Ureter (tissue), 1 donor: ENCODE data around the gene ZNG1F. TPM values are rescaled to one million over a fixed set of nuclear protein-coding genes. Genes with fewer than 3 reads are reported as not detected.
"Not testable (repeated sequence)": the region's sequence is repeated elsewhere in the genome, so short reads cannot be mapped to it uniquely, and the experiment has no call there.

Experiments used
- DNase-seq: peaks from one replicate; pipeline ENCODE4 v3.0.0-alpha.2; 2020; ENCODE audit warnings: low spot score
- total RNA-seq: library from RNA; stranded (reverse); gene quantifications from one replicate; pipeline ENCODE4 v1.2.4, GENCODE V29; 2023
- donor health status: DM: yes; HTN: yes; CAD: no.

The ZNG1F gene
- total RNA-seq, 1 donor from 2014 or later, result 27.5 TPM

DNA sequence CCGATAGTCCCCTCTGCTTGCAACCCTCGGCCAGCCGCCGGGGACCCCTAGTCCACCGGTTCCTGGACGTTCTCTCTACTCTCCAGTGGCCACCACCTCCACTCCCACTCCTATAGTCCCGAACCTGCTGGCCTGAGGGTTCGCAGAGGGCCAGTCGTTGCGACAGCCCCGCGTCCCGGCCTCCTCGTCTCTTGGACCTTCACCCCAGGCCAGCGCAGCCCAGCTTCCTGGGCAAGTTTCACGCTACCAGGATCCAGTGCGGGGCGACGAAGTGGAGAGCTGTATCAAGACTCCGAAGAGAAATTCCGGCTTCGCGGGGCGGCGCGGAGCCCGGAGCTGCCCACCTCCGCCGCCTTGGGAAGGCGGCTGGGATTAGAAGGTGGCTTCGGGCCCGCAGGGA lies 65.7 kb downstream of the ZNG1F start:
- not testable (repeated sequence) for DNase-seq

- DNase-seq, result not testable (repeated sequence)
Observed at GRCh38 chr9:41120696-41121095, 68.4 kb downstream of the ZNG1F start.

- not testable (repeated sequence) for DNase-seq
Observed at GRCh38 chr9:41119719-41120118, 69.4 kb downstream of the ZNG1F start.

GRCh38 chr9:41119311-41119710 lies 69.8 kb downstream of the ZNG1F start:
- not testable (repeated sequence) for DNase-seq

GRCh38 chr9:41113348-41113747 lies 75.8 kb downstream of the ZNG1F start:
- DNase-seq, result not testable (repeated sequence)

DNA sequence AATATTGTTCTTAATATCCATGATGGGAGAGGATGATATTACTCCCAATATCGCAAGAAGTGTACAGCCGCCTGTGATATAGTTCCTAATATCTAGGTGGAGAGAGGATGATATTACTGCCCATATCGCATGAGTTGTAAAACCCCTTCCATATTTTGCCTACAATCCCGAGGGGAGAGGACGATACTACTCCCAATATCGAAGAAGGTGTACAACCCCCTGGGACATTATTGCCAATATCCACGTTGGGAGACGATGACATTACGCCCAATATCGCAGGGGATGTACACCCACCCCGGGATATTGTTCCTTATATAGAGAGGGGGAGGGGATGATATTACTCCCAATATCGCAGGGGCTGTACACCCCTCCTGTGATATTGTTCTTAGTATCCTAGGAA lies 77.7 kb downstream of the ZNG1F start:
- not testable (repeated sequence) for DNase-seq

GRCh38 chr9:41110913-41111312 lies 78.2 kb downstream of the ZNG1F start:
- not testable (repeated sequence) for DNase-seq

DNA sequence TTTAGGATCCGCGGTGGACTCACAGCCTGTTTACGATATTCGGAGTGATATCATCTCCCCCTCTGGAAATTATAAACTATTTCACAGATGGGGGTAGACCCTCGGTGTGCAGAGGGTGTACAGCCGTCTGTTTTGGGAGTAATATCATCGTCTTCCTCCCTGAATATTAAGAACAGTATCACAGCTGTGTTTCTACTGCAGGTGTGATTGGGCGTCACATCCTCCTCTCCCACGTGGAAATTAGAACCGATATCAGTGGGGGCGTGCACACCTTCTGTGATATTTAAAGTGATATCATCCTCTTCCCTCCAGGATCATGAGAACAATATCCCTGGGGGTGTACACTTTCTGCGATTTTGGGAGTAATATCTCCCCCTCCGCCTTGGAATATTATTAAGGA lies 79.9 kb downstream of the ZNG1F start:
- DNase-seq, result not testable (repeated sequence)

- DNase-seq, result not testable (repeated sequence)
Observed at GRCh38 chr9:41108816-41109215, 80.3 kb downstream of the ZNG1F start.

GRCh38 chr9:41106472-41107116 lies 82.5 kb downstream of the ZNG1F start:
- DNase-seq, result not testable (repeated sequence)

DNA sequence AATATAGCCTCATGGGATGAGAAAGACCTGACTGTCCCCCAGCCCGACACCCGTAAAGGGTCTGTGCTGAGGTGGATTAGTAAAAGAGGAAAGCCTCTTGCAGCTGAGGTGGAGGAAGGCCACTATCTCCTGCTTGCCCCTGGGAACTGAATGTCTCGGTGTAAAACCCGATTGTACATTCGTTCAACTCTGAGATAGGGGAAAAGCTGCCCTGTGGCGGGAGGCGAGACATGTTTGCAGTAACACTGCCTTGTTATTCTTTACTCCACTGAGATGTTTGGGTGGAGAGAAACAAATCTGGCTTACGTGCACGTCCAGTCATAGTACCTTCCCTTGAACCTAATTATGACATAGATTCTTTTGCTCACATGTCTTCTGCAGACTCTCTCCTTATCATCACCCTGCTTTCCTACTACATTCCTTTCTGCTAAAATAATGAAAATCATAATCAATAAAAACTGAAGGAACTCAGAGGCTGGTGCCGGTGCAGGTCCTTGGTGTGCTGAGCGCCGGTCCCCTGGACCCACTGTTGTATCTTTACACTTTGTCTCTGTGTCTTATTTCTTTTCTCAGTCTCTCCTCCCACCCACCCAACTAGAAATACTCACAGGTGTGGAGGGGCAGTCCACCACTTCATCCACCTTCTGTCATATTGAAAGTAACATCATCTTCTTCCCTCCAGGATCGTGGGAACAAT lies 83.4 kb downstream of the ZNG1F start:
- not testable (repeated sequence) for DNase-seq

DNA sequence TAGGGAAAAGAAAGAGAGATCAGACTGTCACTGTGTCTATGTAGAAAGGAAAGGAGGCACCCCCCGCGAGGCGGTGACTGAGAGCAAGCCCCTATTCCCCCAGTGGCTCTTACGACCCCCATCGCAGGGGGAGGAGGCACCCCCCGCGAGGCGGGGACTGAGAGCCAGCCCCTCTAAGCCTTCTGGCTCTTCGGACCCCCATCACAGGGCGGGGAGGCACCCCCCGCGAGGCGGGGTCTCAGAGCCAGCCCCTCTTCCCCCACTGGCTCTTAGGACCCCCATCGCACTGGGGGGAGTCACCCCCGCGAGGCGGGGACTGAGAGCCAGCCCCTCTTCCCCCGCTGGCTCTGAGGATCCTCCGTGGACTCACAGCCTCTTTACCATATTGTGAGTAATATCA lies 84.6 kb downstream of the ZNG1F start:
- not testable (repeated sequence) for DNase-seq

DNA sequence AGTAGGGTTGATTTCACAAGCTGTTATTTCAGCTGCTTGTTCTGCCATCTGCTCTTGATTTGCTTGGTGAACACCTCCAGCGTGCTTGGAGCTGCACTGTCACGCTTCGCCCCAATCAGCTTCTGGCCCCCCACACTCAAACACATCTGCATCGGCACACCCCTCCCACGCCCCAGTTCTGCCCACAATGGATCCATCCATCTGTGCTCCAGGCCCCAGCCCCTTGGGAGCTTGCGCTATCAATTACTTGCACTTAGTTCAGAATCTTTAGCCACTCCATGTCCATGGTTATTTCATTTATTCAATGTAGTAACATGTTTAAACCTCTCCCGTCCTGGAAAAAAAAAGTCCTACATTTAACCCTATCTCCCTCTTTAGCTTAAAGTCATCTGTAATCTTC lies 88.6 kb downstream of the ZNG1F start:
- DNase-seq, result not testable (repeated sequence)

DNA sequence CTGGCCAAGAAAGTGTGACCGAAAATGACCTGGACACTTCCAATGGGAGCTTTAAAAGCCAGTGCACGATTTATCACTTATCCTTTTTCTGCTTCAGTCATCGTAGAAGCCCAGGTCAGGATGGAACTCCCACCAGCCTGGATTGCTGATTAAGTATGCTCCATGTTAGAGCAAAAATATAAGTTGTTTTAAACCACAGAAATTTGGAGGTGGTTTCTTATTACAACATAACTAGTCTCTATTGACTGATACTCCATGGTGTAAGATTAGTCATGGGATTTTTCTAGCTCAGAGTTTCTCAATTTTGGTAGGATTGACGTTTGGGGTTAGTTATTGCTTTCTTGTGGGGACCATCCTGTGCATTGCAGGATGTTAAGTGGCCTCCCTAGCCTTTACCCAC lies 90.4 kb downstream of the ZNG1F start:
- not testable (repeated sequence) for DNase-seq

DNA sequence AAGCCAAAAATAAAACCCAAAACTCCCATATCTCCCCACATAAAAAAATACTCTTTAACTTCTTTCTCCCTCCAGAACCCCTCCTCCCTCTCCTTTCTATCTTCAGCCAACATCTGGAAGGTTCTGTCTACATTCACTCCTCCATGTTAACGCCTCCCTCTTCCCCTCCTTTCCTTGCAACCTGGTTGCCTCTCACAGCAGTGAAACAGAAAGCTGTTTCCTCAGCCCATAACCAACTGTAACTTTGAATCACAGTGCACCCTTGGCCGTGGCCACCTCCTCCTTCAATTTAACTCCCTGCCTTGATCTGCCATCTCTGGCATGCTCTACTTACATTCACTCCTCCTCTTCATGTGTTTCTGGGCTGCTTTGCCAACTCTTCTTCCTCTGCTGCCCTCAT lies 94.1 kb downstream of the ZNG1F start:
- DNase-seq, result not testable (repeated sequence)

GRCh38 chr9:41094010-41094773 lies 94.9 kb downstream of the ZNG1F start:
- DNase-seq, result not testable (repeated sequence)

DNA sequence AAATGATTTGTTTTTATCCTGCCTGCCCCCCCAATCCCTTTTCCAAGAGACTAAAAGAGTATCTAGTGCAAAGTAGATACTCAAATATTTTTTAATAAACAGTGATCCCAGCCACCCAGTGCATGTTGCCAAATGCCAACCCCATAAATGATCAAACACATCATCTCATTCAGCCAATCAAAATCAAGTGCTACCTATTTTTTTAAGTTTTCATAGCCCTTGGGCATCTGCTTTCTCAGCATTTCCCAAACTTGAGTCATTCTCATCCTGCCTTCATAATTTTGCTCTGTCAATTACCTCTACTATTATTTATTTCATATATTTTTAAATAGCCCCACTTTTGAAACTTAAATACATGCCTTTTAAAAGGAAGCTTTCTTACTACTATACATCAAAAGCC lies 98.2 kb downstream of the ZNG1F start:
- DNase-seq, result not testable (repeated sequence)

- DNase-seq, result not testable (repeated sequence)
Observed at GRCh38 chr9:41090386-41090785, 98.7 kb downstream of the ZNG1F start.

DNA sequence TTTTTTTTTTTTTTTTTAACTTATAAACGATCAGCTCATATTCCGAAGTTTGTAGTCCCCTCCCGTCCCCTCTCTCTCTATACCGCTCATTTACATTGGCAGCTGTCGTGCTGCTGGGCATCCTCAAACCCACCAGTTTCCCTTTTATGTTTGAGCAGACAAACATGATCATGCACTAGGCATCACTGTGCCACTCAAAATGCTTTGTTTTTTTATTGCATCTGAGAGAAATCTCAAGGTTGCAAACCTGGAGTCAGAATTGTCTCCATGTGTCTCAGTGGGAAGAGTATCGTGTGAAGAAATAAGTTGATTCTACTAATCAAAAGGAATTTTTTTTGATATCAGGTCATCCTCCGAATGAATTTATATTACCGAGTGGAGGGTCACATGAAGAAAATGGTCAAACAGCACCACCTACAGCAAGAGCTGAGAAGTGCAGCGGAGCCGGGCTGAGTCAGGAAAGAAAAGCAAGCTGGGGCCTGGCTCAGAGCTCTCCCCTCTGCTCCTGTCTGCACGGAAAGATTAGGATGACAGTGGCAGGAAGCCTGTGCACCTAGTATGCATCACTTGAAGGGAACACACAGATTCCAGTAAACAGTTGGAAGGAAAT lies 100.6 kb downstream of the ZNG1F start:
- not testable (repeated sequence) for DNase-seq

DNA sequence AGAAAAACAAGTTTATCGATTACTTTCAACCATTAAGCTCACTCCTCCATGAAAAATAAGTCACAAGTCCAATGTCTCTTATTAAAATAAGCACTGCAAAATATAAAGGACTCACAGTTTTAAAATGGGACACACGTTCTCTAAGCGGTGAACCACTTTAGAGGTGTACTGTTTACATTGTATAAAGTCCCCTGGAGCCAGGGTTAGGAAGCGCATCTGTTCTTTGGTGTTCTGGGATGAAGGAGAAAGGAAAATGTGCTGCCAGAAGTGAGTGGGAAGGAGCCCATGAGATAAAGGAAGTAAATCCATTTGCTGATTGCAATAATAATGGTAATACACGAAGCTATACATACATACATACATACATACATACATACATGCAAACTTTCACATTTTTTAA lies 101.2 kb downstream of the ZNG1F start:
- not testable (repeated sequence) for DNase-seq

GRCh38 chr9:41087157-41087780 lies 101.8 kb downstream of the ZNG1F start:
- DNase-seq, result not testable (repeated sequence)

DNA sequence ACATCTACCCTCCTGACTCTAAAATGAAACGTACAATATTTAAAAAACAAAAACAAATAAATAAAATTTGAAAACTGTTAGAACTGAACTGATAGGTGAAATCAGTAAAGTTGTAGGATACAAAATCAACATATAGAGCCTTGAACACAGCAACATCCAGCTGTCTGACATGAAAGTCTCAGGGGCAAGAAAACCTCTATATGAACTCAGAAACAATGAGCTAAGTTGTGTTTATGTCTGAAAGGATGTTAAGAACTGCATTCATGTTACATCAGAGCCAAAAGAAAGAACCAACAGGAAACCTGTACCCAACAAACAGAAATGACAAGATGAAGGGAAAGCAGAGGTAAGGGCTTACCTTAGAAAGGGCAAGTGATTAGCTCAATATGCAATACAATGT lies 102.4 kb downstream of the ZNG1F start:
- DNase-seq, result not testable (repeated sequence)
